Neural cell (in vitro differentiated cells): ENCODE measurements around the gene SNRNP70.

Experiments used
- CTCF ChIP-seq: fragments of 450-650 bp; IDR thresholded peaks from 2 replicates; pipeline ENCODE4 v1.5.1; 2014; ENCODE audit warnings: antibody characterized with exemption, mild to moderate bottlenecking, moderate library complexity; ENCODE audit not compliant: poor library complexity, severe bottlenecking
- EP300 ChIP-seq: fragments of 450-650 bp; conservative IDR thresholded peaks from 2 replicates; pipeline ENCODE4 v1.6.1; 2014; ENCODE audit warnings: antibody characterized with exemption, mild to moderate bottlenecking, moderate library complexity; ENCODE audit not compliant: poor library complexity, severe bottlenecking
- EZH2 ChIP-seq: fragments of 200-600, 300-800 bp; shearing (Covaris generic), sonication (generic); IDR thresholded peaks from 2 replicates; pipeline ENCODE4 v1.6.1; 2014; ENCODE audit warnings: antibody characterized with exemption, low read length, borderline replicate concordance, mild to moderate bottlenecking; ENCODE audit not compliant: insufficient read depth, poor library complexity, severe bottlenecking
- MXI1 ChIP-seq: fragments of 450-650 bp; conservative IDR thresholded peaks from 2 replicates; pipeline ENCODE4 v1.6.1; 2014; ENCODE audit warnings: antibody characterized with exemption, mild to moderate bottlenecking; ENCODE audit not compliant: poor library complexity, severe bottlenecking
- POLR2AphosphoS5 ChIP-seq: IDR thresholded peaks from 2 replicates; pipeline ENCODE4 v1.6.1; 2012

DNA sequence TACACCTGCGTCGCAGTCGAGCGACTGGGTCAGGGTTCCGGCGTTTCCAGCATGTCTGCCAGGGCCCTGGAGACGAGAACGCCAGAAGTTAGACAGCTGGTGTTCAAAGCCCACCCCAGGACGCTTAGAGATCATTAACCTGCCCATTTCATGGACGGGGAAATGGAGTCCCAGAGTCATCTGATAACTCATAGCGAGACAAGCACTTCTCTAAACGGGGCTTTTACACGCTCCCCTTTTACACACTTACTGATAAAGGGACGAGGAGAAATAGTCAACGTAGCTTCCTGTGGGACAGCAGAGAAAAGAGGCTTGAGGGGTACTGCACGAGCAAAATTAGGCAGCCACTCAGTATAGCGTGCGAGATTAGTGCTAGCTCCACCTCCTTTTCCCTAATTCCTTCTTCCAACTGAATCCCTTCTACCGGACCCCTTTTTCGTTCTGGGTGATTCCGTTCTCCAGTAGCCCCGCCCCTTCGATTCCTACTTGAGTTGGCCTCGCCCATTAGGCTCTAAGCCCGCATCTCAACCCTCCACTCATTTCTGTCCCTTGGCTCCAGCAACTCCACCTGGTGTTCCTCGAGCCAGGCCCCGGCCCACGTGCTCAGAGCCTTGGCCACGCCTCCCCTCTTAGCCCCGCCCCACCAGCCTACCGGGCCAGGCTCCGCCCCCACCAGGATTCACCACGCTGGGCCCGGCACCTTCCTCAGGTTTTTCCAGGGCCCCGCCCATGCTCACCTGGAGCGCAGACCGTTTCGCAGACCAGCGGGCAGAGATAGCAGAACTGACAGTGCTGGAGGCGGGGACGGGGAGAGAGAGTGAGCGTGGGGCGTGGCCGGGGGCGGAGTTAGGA, 66.2 kb downstream of the SNRNP70 start:
- TF ChIP-seq CTCF, result no peak
- TF ChIP-seq MXI1, result no peak
- no peak for TF ChIP-seq POLR2AphosphoS5
- no peak for TF ChIP-seq EP300
- no peak for TF ChIP-seq EZH2
